HL-60/S4 treated with phorbol 12-myristate 13-acetate at 8.2 ng/mL for 4 days and 3 days (cell line): ENCODE results near the gene KCNQ1.
"Not testable (repeated sequence)": the region's sequence is repeated elsewhere in the genome, so short reads cannot be mapped to it uniquely, and the experiment has no call there.

Experiments used
- in situ Hi-C: fragments of 300-500 bp; cut with MboI; formaldehyde crosslinking; loops from 2 replicates; pipeline ENCODE4 v1.15.0; 2022; ENCODE audit warnings: low sequenced_read_pairs

The KCNQ1 gene

GRCh38 chr11:2621894-2622293, 177.1 kb downstream of the KCNQ1 start:
- in situ Hi-C loops = no loop called here

GRCh38 chr11:2625183-2625582, 180.4 kb downstream of the KCNQ1 start:
- in situ Hi-C loops = no loop called here

GRCh38 chr11:2630679-2631078, 185.9 kb downstream of the KCNQ1 start:
- in situ Hi-C loops = no loop called here

- in situ Hi-C loops = no loop called here
Measured at GRCh38 chr11:2631161-2631560, 186.4 kb downstream of the KCNQ1 start.

- in situ Hi-C loops = not testable (repeated sequence)
Measured at GRCh38 chr11:2639763-2640162, 195.0 kb downstream of the KCNQ1 start.

GRCh38 chr11:2641623-2642022, 196.8 kb downstream of the KCNQ1 start:
- in situ Hi-C loops = no loop called here

GRCh38 chr11:2643746-2644145, 198.9 kb downstream of the KCNQ1 start:
- in situ Hi-C loops = no loop called here

- in situ Hi-C loops = no loop called here
Measured at GRCh38 chr11:2644844-2645778, 200.3 kb downstream of the KCNQ1 start.

- in situ Hi-C loops = no loop called here
Measured at GRCh38 chr11:2645779-2646118, 200.9 kb downstream of the KCNQ1 start.

GRCh38 chr11:2647167-2647566, 202.4 kb downstream of the KCNQ1 start:
- in situ Hi-C loops = no loop called here

GRCh38 chr11:2647953-2648352, 203.1 kb downstream of the KCNQ1 start:
- in situ Hi-C loops = no loop called here

GRCh38 chr11:2649400-2649799, 204.6 kb downstream of the KCNQ1 start:
- in situ Hi-C loops = no loop called here

GRCh38 chr11:2649848-2650247, 205.0 kb downstream of the KCNQ1 start:
- in situ Hi-C loops = no loop called here

- in situ Hi-C loops = no loop called here
Measured at GRCh38 chr11:2650343-2650867, 205.6 kb downstream of the KCNQ1 start.

GRCh38 chr11:2651054-2651617, 206.3 kb downstream of the KCNQ1 start:
- in situ Hi-C loops = no loop called here

- in situ Hi-C loops = no loop called here
Measured at GRCh38 chr11:2651826-2652271, 207.0 kb downstream of the KCNQ1 start.

- in situ Hi-C loops = no loop called here
Measured at GRCh38 chr11:2652333-2653197, 207.8 kb downstream of the KCNQ1 start.

- in situ Hi-C loops = no loop called here
Measured at GRCh38 chr11:2653198-2653551, 208.4 kb downstream of the KCNQ1 start.

- in situ Hi-C loops = no loop called here
Measured at GRCh38 chr11:2653930-2654739, 209.3 kb downstream of the KCNQ1 start.

- in situ Hi-C loops = no loop called here
Measured at GRCh38 chr11:2655016-2655719, 210.4 kb downstream of the KCNQ1 start.
